ENCODE data around the gene FAM161B. TPM values are rescaled to one million over a fixed set of nuclear protein-coding genes. Genes with fewer than 3 reads are reported as not detected.

FAM161B gene
- total and polyA plus RNA-seq, 7 donors = 2.5 to 5.3 (median 4.3) TPM

DNA sequence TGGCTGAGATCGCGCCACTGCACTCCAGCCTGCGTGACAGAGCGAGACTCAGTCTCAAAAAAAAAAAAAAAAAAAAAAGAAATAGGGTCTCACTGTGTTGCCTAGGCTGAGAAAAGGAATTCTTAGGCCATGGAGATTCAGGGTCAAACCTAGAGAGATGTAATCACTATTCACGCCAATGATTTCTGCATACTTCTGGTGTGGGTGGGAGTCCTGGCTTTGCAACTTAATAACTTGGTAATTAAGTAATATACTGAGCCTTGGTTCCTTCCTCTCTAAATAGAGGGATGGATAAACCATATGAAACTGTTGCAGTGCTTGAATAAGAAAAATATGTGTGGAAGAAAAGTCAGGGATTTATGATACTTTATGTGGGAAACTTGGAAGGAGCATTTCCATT lies 60.5 kb downstream of the FAM161B start:
- no peak overlapping the region for H3K27ac ChIP-seq
- H3K36me3 ChIP-seq = peaks cover 0 to 24% (median 5%) of the 10 kb centered on the region in 4 donors
- WGBS, 2 donors = 84 to 85% methylated on average over 5 of the region's 5 CpGs
- no peak for TF ChIP-seq POLR2AphosphoS5 (IDR thresholded peaks at IDR 0.05)
- TF ChIP-seq, protein P1, sequence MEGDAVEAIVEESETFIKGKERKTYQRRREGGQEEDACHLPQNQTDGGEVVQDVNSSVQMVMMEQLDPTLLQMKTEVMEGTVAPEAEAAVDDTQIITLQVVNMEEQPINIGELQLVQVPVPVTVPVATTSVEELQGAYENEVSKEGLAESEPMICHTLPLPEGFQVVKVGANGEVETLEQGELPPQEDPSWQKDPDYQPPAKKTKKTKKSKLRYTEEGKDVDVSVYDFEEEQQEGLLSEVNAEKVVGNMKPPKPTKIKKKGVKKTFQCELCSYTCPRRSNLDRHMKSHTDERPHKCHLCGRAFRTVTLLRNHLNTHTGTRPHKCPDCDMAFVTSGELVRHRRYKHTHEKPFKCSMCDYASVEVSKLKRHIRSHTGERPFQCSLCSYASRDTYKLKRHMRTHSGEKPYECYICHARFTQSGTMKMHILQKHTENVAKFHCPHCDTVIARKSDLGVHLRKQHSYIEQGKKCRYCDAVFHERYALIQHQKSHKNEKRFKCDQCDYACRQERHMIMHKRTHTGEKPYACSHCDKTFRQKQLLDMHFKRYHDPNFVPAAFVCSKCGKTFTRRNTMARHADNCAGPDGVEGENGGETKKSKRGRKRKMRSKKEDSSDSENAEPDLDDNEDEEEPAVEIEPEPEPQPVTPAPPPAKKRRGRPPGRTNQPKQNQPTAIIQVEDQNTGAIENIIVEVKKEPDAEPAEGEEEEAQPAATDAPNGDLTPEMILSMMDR (IDR thresholded peaks at IDR 0.05) = no peak
- no peaks in the 10 kb centered on the region for H3K9me3 ChIP-seq
- H3K4me1 ChIP-seq = peaks cover 0 to 33% (median 25%) of the 10 kb centered on the region in 4 donors
- no peaks in the 10 kb centered on the region for H3K27me3 ChIP-seq
- intact Hi-C loops (cut with DNase I) = loop anchor here (5.0 to 10.0 kb wide), 3 partner anchors 63 to 177 kb away; partner anchors contain the start of genes BBOF1, COQ6, ENTPD5 and FAM161B
- no peak overlapping the region for H3K4me3 ChIP-seq
- DNase-seq = no peak

DNA sequence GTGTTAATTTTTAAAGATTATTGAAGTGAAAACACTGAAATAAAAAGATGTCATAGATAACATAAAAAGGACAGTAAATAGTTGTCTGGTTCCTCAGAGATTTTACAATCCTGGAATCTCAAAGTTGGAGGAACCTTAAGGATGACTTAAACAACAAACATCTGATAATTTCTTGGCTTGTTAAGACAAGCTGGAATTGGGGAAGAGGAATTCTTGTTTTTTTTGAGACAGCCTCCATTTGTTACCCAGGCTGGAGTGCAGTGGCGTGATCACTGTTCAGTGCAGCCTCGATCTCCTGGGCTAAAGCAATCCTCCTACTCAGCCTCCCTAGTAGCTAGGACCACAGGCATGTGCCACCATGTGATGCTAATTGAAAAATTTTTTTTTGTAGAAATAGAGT lies 60.9 kb downstream of the FAM161B start:
- no peak for DNase-seq
- 93 to 95% methylated on average over 2 of the region's 2 CpGs for WGBS, 2 donors
- H3K9me3 ChIP-seq = no peaks in the 10 kb centered on the region
- intact Hi-C loops (cut with DNase I) = loop anchor here (5.0 to 10.0 kb wide), 3 partner anchors 63 to 177 kb away; partner anchors contain the start of genes BBOF1, COQ6, ENTPD5 and FAM161B
- H3K4me1 ChIP-seq = peaks cover 0 to 33% (median 25%) of the 10 kb centered on the region in 4 donors
- H3K4me3 ChIP-seq = no peak overlapping the region
- peaks cover 0 to 20% (median 2%) of the 10 kb centered on the region in 4 donors for H3K36me3 ChIP-seq
- no peaks in the 10 kb centered on the region for H3K27me3 ChIP-seq
- TF ChIP-seq, protein P1 (IDR thresholded peaks at IDR 0.05) = no peak
- TF ChIP-seq EP300 (IDR thresholded peaks at IDR 0.05) (no peak), POLR2AphosphoS5 (IDR thresholded peaks at IDR 0.05) (no peak), POLR2A (IDR thresholded peaks at IDR 0.05) (no peak)
- H3K27ac ChIP-seq = peak overlapping the region in 2 of 4 donors; percentile 6 to 94

DNA sequence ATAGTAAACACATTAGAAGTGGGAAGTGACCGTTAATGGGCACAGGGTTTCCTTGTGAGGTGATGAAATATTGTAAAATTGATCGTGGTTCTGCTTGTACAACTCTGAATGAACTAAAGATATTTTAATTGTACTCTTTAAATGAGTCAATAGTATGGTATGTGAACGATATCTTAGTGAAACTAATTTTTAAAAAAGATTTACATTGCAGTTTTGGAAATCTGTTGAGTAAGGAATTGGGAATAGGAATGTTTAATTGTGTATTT lies 61.5 kb downstream of the FAM161B start:
- H3K4me1 ChIP-seq = peaks cover 0 to 33% (median 25%) of the 10 kb centered on the region in 4 donors
- no peaks in the 10 kb centered on the region for H3K27me3 ChIP-seq
- intact Hi-C loops (cut with DNase I) = loop anchor here (5.0 to 10.0 kb wide), 3 partner anchors 64 to 176 kb away; partner anchors contain the start of genes BBOF1, COQ6, ENTPD5 and FAM161B
- WGBS, 2 donors = 43 to 50% methylated on average over 3 of the region's 3 CpGs
- no peak overlapping the region for H3K4me3 ChIP-seq
- H3K9me3 ChIP-seq = no peaks in the 10 kb centered on the region
- TF ChIP-seq EP300 (IDR thresholded peaks at IDR 0.05) = no peak
- no peak for TF ChIP-seq POLR2AphosphoS5 (IDR thresholded peaks at IDR 0.05)
- no peak for TF ChIP-seq POLR2A (IDR thresholded peaks at IDR 0.05)
- TF ChIP-seq, protein P1 (IDR thresholded peaks at IDR 0.05) = no peak
- no peak for DNase-seq
- peak overlapping the region in 3 of 4 donors; percentile 94 to 96 (median 94) for H3K27ac ChIP-seq
- peaks cover 0 to 14% (median 0%) of the 10 kb centered on the region in 4 donors for H3K36me3 ChIP-seq

DNA sequence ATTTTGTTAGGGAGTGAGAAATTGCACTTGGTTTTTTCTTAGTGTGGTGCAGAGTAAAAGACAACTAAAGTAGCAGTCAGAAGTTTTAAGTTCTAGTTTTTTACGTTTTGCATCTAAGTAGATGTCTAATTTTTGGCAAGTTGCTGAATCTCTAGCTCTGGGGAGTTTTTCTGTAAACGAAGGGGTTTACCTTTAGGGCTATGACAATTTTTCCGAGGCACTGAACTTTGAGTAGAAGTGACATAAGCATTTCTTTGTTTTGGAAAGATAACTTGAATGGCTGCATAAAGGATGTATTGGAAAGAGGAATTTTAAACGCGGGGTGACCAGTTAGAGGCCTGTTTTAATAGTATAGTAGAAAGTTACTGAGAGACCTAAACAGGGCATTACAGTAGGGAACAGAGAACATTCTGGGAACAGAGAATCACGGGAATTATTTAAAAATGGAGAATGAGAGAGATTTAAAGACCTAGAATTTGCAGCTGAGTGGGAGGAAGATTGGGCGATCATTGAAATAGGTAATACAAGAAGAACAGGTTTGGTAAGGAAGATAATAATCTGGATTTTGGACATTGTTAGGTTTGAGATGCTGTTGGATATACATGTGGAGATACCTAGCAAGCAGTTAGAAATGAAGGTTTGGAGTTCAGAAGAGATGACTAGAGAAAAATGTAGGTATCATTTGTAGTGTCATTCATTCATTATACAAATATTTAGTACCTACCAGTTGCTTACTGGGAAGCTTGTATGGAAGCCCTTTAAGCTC lies 62.0 kb downstream of the FAM161B start:
- Histone ChIP-seq H3K4me3 (peak overlapping the region; percentile 71 to 77 (median 74)), H3K4me1 (peaks cover 0 to 33% (median 25%) of the 10 kb centered on the region in 4 donors), H3K27me3 (no peaks in the 10 kb centered on the region), H3K27ac (peak overlapping the region; percentile 91 to 96 (median 94)), H3K9me3 (no peaks in the 10 kb centered on the region), H3K36me3 (peaks cover 0 to 9% (median 0%) of the 10 kb centered on the region in 4 donors)
- intact Hi-C loops (cut with DNase I) = loop anchor here (5.0 to 10.0 kb wide), 3 partner anchors 64 to 176 kb away; partner anchors contain the start of genes BBOF1, COQ6, ENTPD5 and FAM161B
- 14 to 35% methylated on average over 7 of the region's 7 CpGs for WGBS, 2 donors
- DNase-seq = no peak
- TF ChIP-seq POLR2AphosphoS5 (IDR thresholded peaks at IDR 0.05) (no peak), EP300 (IDR thresholded peaks at IDR 0.05) (no peak), POLR2A (IDR thresholded peaks at IDR 0.05) (no peak)
- TF ChIP-seq, protein P1 (IDR thresholded peaks at IDR 0.05) = no peak
